ENCODE measurements around the gene CDH26.

Gene CDH26

DNA sequence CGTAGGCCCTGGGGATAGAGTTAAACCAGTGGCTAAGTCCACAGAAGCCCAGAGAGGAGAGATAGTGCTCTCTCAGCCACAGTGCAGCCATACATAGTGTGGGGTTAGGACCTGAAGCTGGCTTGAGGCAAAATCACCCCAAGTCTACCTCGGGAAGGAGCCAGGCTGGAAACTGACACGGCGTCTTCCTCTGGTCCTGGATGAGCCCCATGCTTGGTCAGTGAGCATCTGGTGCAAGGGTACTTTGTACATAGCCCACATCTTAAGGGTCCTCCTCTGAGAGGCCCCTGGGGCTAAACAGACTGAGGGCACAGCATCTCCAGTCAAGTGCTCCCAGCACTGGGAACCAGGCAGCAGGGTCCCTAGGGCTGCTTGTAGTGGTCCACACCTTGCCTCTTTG, 45.6 kb downstream of the CDH26 start:
- ChIA-PET POLR2A (no interaction called here), CTCF (no interaction called here)
- TF ChIP-seq, protein P1, sequence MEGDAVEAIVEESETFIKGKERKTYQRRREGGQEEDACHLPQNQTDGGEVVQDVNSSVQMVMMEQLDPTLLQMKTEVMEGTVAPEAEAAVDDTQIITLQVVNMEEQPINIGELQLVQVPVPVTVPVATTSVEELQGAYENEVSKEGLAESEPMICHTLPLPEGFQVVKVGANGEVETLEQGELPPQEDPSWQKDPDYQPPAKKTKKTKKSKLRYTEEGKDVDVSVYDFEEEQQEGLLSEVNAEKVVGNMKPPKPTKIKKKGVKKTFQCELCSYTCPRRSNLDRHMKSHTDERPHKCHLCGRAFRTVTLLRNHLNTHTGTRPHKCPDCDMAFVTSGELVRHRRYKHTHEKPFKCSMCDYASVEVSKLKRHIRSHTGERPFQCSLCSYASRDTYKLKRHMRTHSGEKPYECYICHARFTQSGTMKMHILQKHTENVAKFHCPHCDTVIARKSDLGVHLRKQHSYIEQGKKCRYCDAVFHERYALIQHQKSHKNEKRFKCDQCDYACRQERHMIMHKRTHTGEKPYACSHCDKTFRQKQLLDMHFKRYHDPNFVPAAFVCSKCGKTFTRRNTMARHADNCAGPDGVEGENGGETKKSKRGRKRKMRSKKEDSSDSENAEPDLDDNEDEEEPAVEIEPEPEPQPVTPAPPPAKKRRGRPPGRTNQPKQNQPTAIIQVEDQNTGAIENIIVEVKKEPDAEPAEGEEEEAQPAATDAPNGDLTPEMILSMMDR (IDR thresholded peaks at IDR 0.05; ENCODE audit: control extremely low read depth, extremely low read depth, low read depth, missing control alignments) = no peak
- DNase-seq (ENCODE audit: extremely low spot score) = no peak

DNA sequence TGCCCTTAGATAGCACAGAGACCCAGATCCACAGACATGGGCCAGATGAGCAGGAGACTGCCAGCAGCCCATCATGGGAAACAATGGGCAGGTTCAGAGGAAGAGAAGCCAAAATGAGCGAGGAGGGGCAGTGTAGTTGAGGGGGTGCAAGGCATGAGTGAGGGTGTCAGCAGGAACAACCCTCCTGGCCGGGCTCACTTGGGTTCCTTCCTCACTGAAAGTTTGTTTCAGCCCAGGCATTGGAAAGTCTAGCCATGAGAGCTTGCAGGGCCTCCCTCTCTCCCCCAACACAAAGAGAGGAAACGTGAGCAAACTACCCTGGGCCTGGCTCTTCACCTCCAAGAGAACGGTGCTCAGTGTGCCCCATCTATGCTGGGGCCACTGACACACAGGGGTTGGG, 48.0 kb downstream of the CDH26 start:
- ChIA-PET CTCF (no interaction called here), POLR2A (no interaction called here)
- TF ChIP-seq, protein P1 (IDR thresholded peaks at IDR 0.05; ENCODE audit: control extremely low read depth, extremely low read depth, low read depth, missing control alignments) = no peak
- DNase-seq (ENCODE audit: extremely low spot score) = no peak

DNA sequence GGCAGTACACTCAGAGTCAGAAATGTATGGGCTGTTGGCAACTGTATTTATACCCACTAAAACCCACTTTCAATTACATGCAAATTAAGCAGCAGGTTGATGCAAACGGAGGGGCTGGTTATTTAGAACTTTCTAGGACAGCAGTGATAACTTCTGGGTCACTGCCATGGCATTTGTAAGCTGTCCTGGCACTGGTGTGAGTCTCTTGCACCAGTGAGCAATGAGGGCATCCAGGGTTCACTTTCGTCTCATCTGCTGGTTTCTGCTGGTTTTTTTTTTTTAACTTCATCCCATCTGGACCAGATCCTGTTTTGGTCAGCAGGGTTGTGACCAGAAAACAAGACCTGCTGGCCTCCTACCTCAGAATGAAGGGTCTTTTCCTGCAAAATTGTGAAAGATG, 49.2 kb downstream of the CDH26 start:
- POLR2A ChIA-PET = no interaction called here
- no peak for DNase-seq (ENCODE audit: extremely low spot score)
- CTCF ChIA-PET = no interaction called here
- TF ChIP-seq, protein P1 (IDR thresholded peaks at IDR 0.05; ENCODE audit: control extremely low read depth, extremely low read depth, low read depth, missing control alignments) = no peak

DNA sequence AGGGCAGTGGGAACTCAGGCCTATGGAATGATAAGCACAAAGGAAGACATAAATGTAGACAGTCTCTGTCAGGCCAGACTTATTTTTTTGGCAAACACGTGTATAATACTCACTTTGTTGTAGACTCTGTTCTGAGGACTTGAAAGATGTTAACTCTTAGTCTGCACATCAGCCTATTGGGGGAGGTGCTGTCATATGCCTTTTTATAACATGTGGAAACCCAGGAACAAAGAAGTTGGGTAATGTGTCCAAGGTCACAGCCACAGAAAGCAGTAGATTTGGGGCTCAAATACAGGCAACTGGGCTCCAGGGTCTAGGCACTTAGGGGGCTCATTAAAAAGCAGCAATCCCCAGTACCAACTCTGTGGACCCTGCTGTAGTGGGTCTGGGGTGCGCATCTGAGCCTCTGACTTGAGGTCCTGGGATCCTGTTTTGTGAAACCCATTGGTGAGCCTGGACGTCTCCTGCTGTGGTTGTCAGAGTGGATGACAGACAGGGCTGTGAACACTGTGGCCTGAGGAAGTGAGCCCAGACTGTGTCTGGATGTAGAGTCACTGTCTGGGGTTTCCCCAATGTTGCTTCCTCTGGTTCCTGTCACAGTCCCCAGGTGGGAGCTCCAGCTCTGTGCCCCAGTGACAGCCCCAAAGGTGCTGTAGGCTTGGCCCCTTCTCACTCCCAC, 50.0 kb downstream of the CDH26 start:
- CTCF ChIA-PET = no interaction called here
- TF ChIP-seq, protein P1 (IDR thresholded peaks at IDR 0.05; ENCODE audit: control extremely low read depth, extremely low read depth, low read depth, missing control alignments) = no peak
- no peak for DNase-seq (ENCODE audit: extremely low spot score)
- POLR2A ChIA-PET = no interaction called here

DNA sequence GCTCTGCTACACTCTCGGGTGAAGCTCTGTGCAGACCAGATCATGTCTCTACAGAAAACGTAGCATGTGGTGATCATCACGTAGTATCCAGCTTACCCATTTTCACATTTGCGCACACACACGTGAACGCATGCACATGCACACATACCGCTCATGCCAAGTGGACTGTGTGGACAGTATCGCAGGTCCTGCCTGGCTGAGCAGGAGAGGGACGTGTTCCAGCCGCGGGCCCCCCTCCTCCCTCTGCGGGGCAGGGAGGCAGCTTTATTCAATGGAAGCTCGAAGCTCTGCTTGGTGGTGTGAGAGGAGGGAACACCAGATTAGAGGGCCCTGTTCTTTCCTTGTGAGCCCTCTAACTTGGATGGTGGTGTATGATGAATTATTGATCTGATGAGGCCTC, 51.1 kb downstream of the CDH26 start:
- ChIA-PET POLR2A (no interaction called here), CTCF (interaction anchor here (1.2 kb wide), 1 partner anchor 10 kb away, joined by 3 read pairs; no protein-coding TSS in a partner anchor)
- TF ChIP-seq, protein P1 (IDR thresholded peaks at IDR 0.05; ENCODE audit: control extremely low read depth, extremely low read depth, low read depth, missing control alignments) = no peak

DNA sequence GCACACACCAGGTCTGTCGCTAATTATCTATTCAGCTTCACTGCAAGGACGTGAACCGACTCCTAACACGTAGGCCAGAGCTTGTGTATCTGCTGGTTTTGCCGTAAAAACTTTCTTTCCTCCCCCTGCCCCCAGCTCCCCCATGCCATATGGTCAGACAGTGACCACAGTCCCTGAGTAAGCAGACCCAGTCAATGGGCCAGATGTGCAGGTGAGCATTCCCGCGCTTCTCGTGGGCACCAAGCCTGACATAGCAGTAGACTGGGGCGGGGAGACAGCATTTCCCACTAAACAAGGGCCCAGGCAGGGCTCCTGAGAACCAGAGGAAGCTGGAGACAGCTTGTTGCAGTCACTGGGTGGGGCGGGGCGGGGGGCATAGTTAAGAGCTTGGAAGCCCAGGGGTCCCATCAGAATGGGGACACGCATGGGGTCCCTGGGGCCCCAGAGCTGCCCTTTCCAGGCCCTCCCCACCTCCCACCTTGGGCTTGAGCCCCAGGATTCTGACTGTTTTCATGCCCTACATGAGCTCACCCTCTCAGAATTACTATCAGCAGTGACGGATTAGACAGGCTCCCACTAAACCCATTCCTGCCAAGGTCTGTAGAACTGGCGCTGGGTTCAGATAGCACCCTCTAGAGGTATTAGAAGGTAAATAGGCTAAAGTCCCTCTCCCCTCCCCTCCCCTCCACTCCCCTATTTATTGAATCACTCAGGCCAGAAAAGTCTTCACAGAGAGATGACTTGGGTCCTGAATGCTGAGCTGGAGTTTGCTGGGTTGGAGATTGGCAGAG, 51.8 kb downstream of the CDH26 start:
- POLR2A ChIA-PET = no interaction called here
- TF ChIP-seq, protein P1 (IDR thresholded peaks at IDR 0.05; ENCODE audit: control extremely low read depth, extremely low read depth, low read depth, missing control alignments) = peak; percentile 3
- DNase-seq (ENCODE audit: extremely low spot score) = no peak
- CTCF ChIA-PET = interaction anchor here (0.9 to 1.6 kb wide), 4 partner anchors 11 to 439 kb away, joined by 3 to 4 read pairs (median 3); no protein-coding TSS in a partner anchor

More for the DNA sequence above, 51.1 kb downstream of the CDH26 start:
- DNase-seq (ENCODE audit: extremely low spot score) = no peak
